K562 (cell line): ENCODE results near the gene ZC3H8. TPM values are rescaled to one million over a fixed set of nuclear protein-coding genes. Genes with fewer than 3 reads are reported as not detected.

Experiments
- CXXC5 ChIP-seq: fragments of 250-450 bp; sonication (Bioruptor Pico); IDR thresholded peaks from 2 replicates; pipeline ENCODE4 v1.8.0; 2022; ENCODE audit warnings: inconsistent platforms, mild to moderate bottlenecking, moderate library complexity
- JUN ChIP-seq, 2 experiments: sonication (generic) in 1 of 2; formaldehyde crosslinking in 1 of 2; IDR thresholded peaks; 2 replicates each; pipeline versions ENCODE4 v1.6.1 to v1.8.0; 2012 to 2022; ENCODE audit warnings: borderline replicate concordance in 2 of 2, mild to moderate bottlenecking in 2 of 2, improper control_type of control experiment in 1 of 2, low read depth in 1 of 2, low read length in 1 of 2, missing genetic modification reagents in 1 of 2
- KLF16 ChIP-seq: IDR thresholded peaks from 2 replicates; pipeline ENCODE4 v1.6.1; 2016; ENCODE audit warnings: antibody characterized with exemption
- NR2C2 ChIP-seq, 2 experiments: fragments of 200-800 bp in 1 of 2; sonication (Bioruptor generic) in 1 of 2; sonication (generic) in 1 of 2; formaldehyde crosslinking in 1 of 2; IDR thresholded peaks; 2 replicates each; pipeline versions ENCODE4 v1.6.1 to v1.8.0; 2016 to 2022; ENCODE audit warnings: mild to moderate bottlenecking in 1 of 2, missing compliant biosample characterization in 1 of 2, missing genetic modification characterization in 1 of 2, missing genetic modification reagents in 1 of 2
- TAL1 ChIP-seq: fragments of 450-650 bp; IDR thresholded peaks from 2 replicates; pipeline ENCODE4 v1.6.1; 2016; ENCODE audit warnings: mild to moderate bottlenecking
- VEZF1 ChIP-seq: fragments of 200-800 bp; sonication (Bioruptor generic); IDR thresholded peaks from 2 replicates; pipeline ENCODE4 v1.6.1; 2017; ENCODE audit warnings: missing genetic modification characterization, missing compliant biosample characterization
- ZNF780A ChIP-seq: fragments of 250-450 bp; sonication (Bioruptor Pico); IDR thresholded peaks from 2 replicates; pipeline ENCODE4 v1.5.0; 2021; ENCODE audit warnings: mild to moderate bottlenecking
- polyA plus RNA-seq, 8 experiments: library from polyadenylated mRNA; depleted of rRNA in 4 of 8; stranded (reverse) in 5 of 8; unstranded in 3 of 8; fragments of >200 nt; fragmentation: Nextera tagmentation in 2 of 8; fragmentation: Illumina TruSeq in 1 of 8; extraction: Ambion mirVana in 2 of 8; extraction: Trizol in 1 of 8; gene quantifications; 2 replicates each; pipeline versions ENCODE4 v1.2.1 to v1.2.3, GENCODE V29; 2011 to 2014; ENCODE audit warnings: inconsistent platforms in 1 of 8, missing spikeins in 1 of 8
- total RNA-seq, 7 experiments: library from RNA; depleted of rRNA in 6 of 7; stranded (reverse); fragments of >200 nt in 6 of 7; fragmentation: Illumina TruSeq in 2 of 7; extraction: Trizol in 2 of 7; gene quantifications; 2 replicates each; pipeline versions ENCODE4 v1.2.1 to v1.2.3, GENCODE V29; 2011 to 2021; ENCODE audit warnings: low replicate concordance in 1 of 7
- TF ChIP-seq, protein P1 (sequence below): fragments of 200-800 bp; sonication (Bioruptor generic); IDR thresholded peaks from 2 replicates; pipeline ENCODE4 v1.6.1; 2017; ENCODE audit warnings: missing genetic modification characterization, missing compliant biosample characterization
- TF ChIP-seq, protein P2 (sequence below): fragments of 250-450 bp; sonication (Bioruptor Pico); IDR thresholded peaks from 2 replicates; pipeline ENCODE4 v1.8.0; 2022; ENCODE audit warnings: moderate library complexity, mild to moderate bottlenecking, inconsistent platforms
- TF ChIP-seq, protein P3 (sequence below): fragments of 450-650 bp; conservative IDR thresholded peaks from 2 replicates; pipeline ENCODE4 v1.6.1; 2016; ENCODE audit warnings: missing genetic modification characterization, low read depth, mild to moderate bottlenecking, missing compliant biosample characterization, moderate library complexity
- TF ChIP-seq, protein P4 (sequence below): sonication (generic); formaldehyde crosslinking; IDR thresholded peaks from 2 replicates; pipeline ENCODE4 v1.9.0; 2022; ENCODE audit warnings: mild to moderate bottlenecking, missing genetic modification reagents

Gene ZC3H8
- total and polyA plus RNA-seq, 9 of the 15 experiments (the other 6 are each of a cell fraction or from before 2014, with no cell fraction given), result 11.6 to 41.5 (median 27.5) TPM

GRCh38 chr2:112187805-112188596, 66.8 kb downstream of the ZC3H8 start (continued):
- TF ChIP-seq, protein P1, sequence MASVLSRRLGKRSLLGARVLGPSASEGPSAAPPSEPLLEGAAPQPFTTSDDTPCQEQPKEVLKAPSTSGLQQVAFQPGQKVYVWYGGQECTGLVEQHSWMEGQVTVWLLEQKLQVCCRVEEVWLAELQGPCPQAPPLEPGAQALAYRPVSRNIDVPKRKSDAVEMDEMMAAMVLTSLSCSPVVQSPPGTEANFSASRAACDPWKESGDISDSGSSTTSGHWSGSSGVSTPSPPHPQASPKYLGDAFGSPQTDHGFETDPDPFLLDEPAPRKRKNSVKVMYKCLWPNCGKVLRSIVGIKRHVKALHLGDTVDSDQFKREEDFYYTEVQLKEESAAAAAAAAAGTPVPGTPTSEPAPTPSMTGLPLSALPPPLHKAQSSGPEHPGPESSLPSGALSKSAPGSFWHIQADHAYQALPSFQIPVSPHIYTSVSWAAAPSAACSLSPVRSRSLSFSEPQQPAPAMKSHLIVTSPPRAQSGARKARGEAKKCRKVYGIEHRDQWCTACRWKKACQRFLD (CRISPR knock-in tag), result peak; percentile 86
- TF ChIP-seq JUN (IDR thresholded peaks at IDR 0.05; ENCODE audit: borderline replicate concordance, low read depth, low read length) (0 out of 2 replicates have a peak, but pooled peaks have one; percentile 39), JUN (CRISPR knock-in tag; IDR thresholded peaks at IDR 0.05; ENCODE audit: borderline replicate concordance) (no peak), CXXC5 (CRISPR knock-in tag) (peak; percentile 93), KLF16 (0 out of 2 replicates have a peak, but pooled peaks have one; percentile 6), NR2C2 (CRISPR knock-in tag; IDR thresholded peaks at IDR 0.05) (no peak), NR2C2 (tag; IDR thresholded peaks at IDR 0.05) (peak; percentile 57), TAL1 (peak; percentile 54; the same call in 1 of the 2 replicates), ZNF780A (CRISPR knock-in tag) (no peak), VEZF1 (peak; percentile 42)
- TF ChIP-seq, protein P2, sequence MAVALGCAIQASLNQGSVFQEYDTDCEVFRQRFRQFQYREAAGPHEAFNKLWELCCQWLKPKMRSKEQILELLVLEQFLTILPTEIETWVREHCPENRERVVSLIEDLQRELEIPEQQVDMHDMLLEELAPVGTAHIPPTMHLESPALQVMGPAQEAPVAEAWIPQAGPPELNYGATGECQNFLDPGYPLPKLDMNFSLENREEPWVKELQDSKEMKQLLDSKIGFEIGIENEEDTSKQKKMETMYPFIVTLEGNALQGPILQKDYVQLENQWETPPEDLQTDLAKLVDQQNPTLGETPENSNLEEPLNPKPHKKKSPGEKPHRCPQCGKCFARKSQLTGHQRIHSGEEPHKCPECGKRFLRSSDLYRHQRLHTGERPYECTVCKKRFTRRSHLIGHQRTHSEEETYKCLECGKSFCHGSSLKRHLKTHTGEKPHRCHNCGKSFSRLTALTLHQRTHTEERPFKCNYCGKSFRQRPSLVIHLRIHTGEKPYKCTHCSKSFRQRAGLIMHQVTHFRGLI, result peak; percentile 55; the same call in 1 of the 2 replicates
- TF ChIP-seq, protein P3, sequence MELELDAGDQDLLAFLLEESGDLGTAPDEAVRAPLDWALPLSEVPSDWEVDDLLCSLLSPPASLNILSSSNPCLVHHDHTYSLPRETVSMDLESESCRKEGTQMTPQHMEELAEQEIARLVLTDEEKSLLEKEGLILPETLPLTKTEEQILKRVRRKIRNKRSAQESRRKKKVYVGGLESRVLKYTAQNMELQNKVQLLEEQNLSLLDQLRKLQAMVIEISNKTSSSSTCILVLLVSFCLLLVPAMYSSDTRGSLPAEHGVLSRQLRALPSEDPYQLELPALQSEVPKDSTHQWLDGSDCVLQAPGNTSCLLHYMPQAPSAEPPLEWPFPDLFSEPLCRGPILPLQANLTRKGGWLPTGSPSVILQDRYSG (tag), result peak; percentile 50; the same call in 1 of the 2 replicates
- TF ChIP-seq, protein P4, sequence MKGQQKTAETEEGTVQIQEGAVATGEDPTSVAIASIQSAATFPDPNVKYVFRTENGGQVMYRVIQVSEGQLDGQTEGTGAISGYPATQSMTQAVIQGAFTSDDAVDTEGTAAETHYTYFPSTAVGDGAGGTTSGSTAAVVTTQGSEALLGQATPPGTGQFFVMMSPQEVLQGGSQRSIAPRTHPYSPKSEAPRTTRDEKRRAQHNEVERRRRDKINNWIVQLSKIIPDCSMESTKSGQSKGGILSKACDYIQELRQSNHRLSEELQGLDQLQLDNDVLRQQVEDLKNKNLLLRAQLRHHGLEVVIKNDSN (CRISPR knock-in tag), result peak; percentile 45; the same call in 1 of the 2 replicates
